Measurements from ENCODE around the gene FAM3A. TPM values are rescaled to one million over a fixed set of nuclear protein-coding genes. Genes with fewer than 3 reads are reported as not detected.

Gene FAM3A
- total and polyA plus RNA-seq, 2 experiments from 2014 or later, result 35.7 to 43.6 TPM

DNA sequence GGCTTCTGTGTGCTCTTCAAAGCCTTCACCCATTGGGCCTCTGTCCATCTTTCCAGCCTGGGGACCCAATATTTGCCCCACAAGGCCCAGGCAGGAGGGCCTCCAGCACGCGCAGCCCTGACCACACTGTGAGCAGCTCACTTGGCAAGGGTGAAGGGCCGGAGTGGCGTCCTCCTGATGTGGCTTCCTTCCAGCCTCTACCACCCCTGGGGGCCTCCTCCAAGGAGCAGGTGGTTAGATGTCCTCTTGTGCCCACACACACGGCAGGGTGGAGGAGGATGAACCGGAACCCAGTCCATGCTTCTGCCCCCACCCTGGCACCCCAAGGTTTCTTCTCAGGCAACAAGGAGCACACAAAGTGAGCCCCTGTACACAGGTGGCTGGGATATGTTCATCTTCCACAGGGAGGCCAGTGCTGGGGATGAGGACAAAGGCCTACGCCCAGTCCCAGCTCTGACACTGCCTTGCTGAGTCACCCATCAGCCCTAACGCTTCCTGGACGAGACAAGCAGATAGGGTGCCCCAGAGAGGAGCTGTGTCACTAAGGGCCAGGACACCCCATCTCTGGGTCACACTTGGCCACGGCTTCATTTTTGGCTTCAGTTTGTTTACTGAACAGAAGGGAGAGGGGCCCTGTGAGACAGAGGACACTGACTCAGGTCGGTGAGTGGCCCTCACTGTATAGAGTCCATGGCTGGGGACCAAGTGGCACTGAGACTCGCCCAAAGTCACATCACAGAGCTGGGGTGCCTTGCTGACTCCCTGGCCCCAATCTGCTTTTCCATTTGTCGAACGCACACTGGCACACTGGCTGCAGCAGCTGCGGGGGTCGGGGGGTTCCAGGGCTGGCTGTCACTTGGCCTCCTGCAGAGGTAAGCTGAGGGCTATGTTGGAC is 31.5 kb downstream of the FAM3A start:
- DNase-seq, result peak; percentile 55
- peaks cover 27% of the 10 kb centered on the region for H3K79me2 ChIP-seq (ENCODE audit: insufficient read depth)
- H4K20me1 ChIP-seq (ENCODE audit: insufficient read depth), result no peaks in the 10 kb centered on the region
- H3K27ac ChIP-seq, result no peak overlapping the region
- H3K27me3 ChIP-seq (replicated peaks; ENCODE audit: insufficient read depth), result no peaks in the 10 kb centered on the region
- H3K9ac ChIP-seq, result no peak overlapping the region
- H3F3A ChIP-seq (ENCODE audit: insufficient read depth), result no peaks in the 10 kb centered on the region
- no peaks in the 10 kb centered on the region for H3K36me3 ChIP-seq (ENCODE audit: low read depth)
- H3K9me2 ChIP-seq (ENCODE audit: insufficient read depth), result no peaks in the 10 kb centered on the region
- no peak overlapping the region for H2AFZ ChIP-seq
- H3K9me3 ChIP-seq (ENCODE audit: low read depth), result no peaks in the 10 kb centered on the region
- 69 to 73% methylated on average over 9 of the region's 16 CpGs for WGBS, 2 experiments (ENCODE audit: low coverage in 1 of 2, low lambda C conversion rate in 2 of 2, missing lambda C conversion rate in 2 of 2)
- no peak overlapping the region for H3K4me2 ChIP-seq (ENCODE audit: unreplicated experiment)
- H3K4me1 ChIP-seq (ENCODE audit: insufficient read depth), result no peaks in the 10 kb centered on the region
- in situ Hi-C loops (cut with MboI), result no loop called here
- no peak for TF ChIP-seq EZH2phosphoT487 (IDR thresholded peaks at IDR 0.05; ENCODE audit: insufficient read depth, low read depth)
- TF ChIP-seq EZH2 (IDR thresholded peaks at IDR 0.05; ENCODE audit: insufficient read depth, poor library complexity, severe bottlenecking), result no peak
- no peak overlapping the region for H3K4me3 ChIP-seq

DNA sequence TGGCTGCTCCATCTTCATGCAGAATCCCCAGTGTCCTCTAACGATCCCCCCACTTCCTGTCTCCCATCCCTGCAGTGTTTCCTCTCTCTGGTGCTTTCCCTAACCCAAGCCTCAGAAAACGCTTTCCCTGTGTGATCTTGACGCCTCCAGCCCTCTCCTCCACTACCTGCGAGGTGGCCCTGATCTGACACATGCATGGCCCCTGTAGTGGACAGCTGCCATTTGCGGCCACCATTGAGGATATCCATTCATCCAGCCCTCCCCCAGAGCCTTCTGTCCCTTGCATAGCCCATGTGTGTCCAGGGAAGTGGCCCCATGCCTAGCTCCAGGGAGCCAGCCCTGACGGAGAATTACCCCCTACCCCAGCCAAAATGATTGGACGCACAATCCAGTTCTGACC is 32.7 kb downstream of the FAM3A start:
- Histone ChIP-seq H3K27me3 (replicated peaks; ENCODE audit: insufficient read depth) (no peaks in the 10 kb centered on the region), H4K20me1 (ENCODE audit: insufficient read depth) (no peaks in the 10 kb centered on the region), H3F3A (ENCODE audit: insufficient read depth) (no peaks in the 10 kb centered on the region), H3K4me3 (no peak overlapping the region), H3K79me2 (ENCODE audit: insufficient read depth) (peaks cover 24% of the 10 kb centered on the region), H3K4me1 (ENCODE audit: insufficient read depth) (no peaks in the 10 kb centered on the region), H3K9me2 (ENCODE audit: insufficient read depth) (no peaks in the 10 kb centered on the region), H3K36me3 (ENCODE audit: low read depth) (no peaks in the 10 kb centered on the region), H3K27ac (no peak overlapping the region), H2AFZ (no peak overlapping the region), H3K9ac (no peak overlapping the region), H3K4me2 (ENCODE audit: unreplicated experiment) (no peak overlapping the region), H3K9me3 (ENCODE audit: low read depth) (no peaks in the 10 kb centered on the region)
- no peak for TF ChIP-seq EZH2phosphoT487 (IDR thresholded peaks at IDR 0.05; ENCODE audit: insufficient read depth, low read depth)
- TF ChIP-seq EZH2 (IDR thresholded peaks at IDR 0.05; ENCODE audit: insufficient read depth, poor library complexity, severe bottlenecking), result no peak
- DNase-seq, result no peak
- WGBS, 2 experiments (ENCODE audit: low coverage in 1 of 2, low lambda C conversion rate in 2 of 2, missing lambda C conversion rate in 2 of 2), result 85 to 89% methylated on average over 4 to 6 of the region's 7 CpGs
- in situ Hi-C loops (cut with MboI), result no loop called here

DNA sequence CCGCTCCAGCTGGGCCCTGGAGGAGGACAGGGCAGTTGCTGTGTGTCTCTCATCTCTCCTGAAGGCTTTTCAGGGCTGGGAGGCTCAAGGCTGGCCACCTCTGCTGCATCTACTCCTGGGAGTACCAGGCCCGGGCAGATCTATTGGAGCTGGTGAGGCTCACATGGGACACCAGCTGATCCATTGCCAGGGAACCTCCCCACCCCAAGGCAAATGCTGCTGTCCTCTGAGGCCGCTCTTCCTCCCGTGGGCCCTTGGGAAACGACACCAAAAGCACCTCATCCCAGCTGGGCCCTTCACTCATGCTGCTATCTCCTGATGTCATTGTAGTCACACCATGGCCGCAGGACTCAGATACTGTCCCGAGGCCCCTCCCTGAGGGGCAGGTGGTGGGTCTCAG is 33.2 kb downstream of the FAM3A start:
- 28 to 71% methylated on average over 2 to 4 of the region's 7 CpGs for WGBS, 2 experiments (ENCODE audit: low coverage in 1 of 2, low lambda C conversion rate in 2 of 2, missing lambda C conversion rate in 2 of 2)
- no peak overlapping the region for H3K9ac ChIP-seq

DNA sequence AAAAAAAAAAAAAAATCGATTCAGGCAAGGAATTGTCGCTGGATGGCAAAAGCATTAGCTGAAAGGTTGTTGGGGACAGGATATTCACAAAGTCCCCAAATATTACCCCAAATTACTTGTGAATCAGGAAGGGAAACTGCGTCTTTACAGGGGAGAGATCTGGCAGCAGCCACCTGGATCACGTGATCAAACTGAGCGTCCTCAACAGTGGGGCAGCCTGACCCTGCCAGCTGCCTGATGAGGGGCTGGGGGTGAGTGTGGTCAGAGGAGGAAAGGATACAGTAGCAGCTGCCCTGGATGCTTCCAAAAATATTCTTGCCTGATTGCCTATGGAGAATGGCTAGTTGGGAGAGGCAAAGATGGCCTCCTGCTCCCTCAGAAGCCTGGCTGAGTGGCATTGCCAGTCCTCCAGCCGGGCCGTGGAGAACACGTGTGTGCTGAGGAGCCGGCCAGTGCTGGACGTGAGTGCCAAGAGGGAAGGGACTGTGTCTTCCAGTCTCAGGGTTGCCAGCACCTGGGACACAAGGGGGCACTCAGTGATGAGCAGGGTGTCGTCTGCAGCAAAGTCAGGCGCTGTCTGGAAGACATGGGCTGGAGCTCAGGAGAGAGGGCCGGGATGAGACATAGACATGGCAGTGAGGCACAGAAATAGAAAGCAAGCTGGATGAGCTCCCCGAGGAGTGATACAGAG is 34.0 kb downstream of the FAM3A start:
- no peaks in the 10 kb centered on the region for H3K27me3 ChIP-seq (replicated peaks; ENCODE audit: insufficient read depth)
- 0 out of 2 replicates have a peak overlapping the region, but pooled peaks have one; percentile 24 for H2AFZ ChIP-seq
- no peaks in the 10 kb centered on the region for H3K36me3 ChIP-seq (ENCODE audit: low read depth)
- in situ Hi-C loops (cut with MboI), result no loop called here
- no peak for DNase-seq
- TF ChIP-seq EZH2 (IDR thresholded peaks at IDR 0.05; ENCODE audit: insufficient read depth, poor library complexity, severe bottlenecking) (no peak), EZH2phosphoT487 (IDR thresholded peaks at IDR 0.05; ENCODE audit: insufficient read depth, low read depth) (no peak)
- no peaks in the 10 kb centered on the region for H3K4me1 ChIP-seq (ENCODE audit: insufficient read depth)
- peaks cover 18% of the 10 kb centered on the region for H3K79me2 ChIP-seq (ENCODE audit: insufficient read depth)
- H3F3A ChIP-seq (ENCODE audit: insufficient read depth), result peaks cover 8% of the 10 kb centered on the region; the same call in 1 of the 2 replicates
- no peak overlapping the region for H3K4me2 ChIP-seq (ENCODE audit: unreplicated experiment)
- no peaks in the 10 kb centered on the region for H3K9me3 ChIP-seq (ENCODE audit: low read depth)
- 35 to 39% methylated on average over 12 to 14 of the region's 14 CpGs for WGBS, 2 experiments (ENCODE audit: low coverage in 1 of 2, low lambda C conversion rate in 2 of 2, missing lambda C conversion rate in 2 of 2)
- no peak overlapping the region for H3K27ac ChIP-seq
- no peaks in the 10 kb centered on the region for H4K20me1 ChIP-seq (ENCODE audit: insufficient read depth)
- H3K9ac ChIP-seq, result no peak overlapping the region
- H3K9me2 ChIP-seq (ENCODE audit: insufficient read depth), result no peaks in the 10 kb centered on the region
- no peak overlapping the region for H3K4me3 ChIP-seq

More for the DNA sequence above, 33.2 kb downstream of the FAM3A start:
- Histone ChIP-seq H3K4me1 (ENCODE audit: insufficient read depth) (no peaks in the 10 kb centered on the region), H3K9me2 (ENCODE audit: insufficient read depth) (no peaks in the 10 kb centered on the region), H3K4me2 (ENCODE audit: unreplicated experiment) (no peak overlapping the region), H3K36me3 (ENCODE audit: low read depth) (no peaks in the 10 kb centered on the region), H3K27ac (no peak overlapping the region), H3F3A (ENCODE audit: insufficient read depth) (peaks cover under 1% of the 10 kb centered on the region; the same call in 1 of the 2 replicates), H2AFZ (no peak overlapping the region), H3K27me3 (replicated peaks; ENCODE audit: insufficient read depth) (no peaks in the 10 kb centered on the region), H3K79me2 (ENCODE audit: insufficient read depth) (peaks cover 18% of the 10 kb centered on the region), H3K9me3 (ENCODE audit: low read depth) (no peaks in the 10 kb centered on the region), H3K4me3 (no peak overlapping the region), H4K20me1 (ENCODE audit: insufficient read depth) (no peaks in the 10 kb centered on the region)
- in situ Hi-C loops (cut with MboI), result no loop called here
- TF ChIP-seq EZH2 (IDR thresholded peaks at IDR 0.05; ENCODE audit: insufficient read depth, poor library complexity, severe bottlenecking) (no peak), EZH2phosphoT487 (IDR thresholded peaks at IDR 0.05; ENCODE audit: insufficient read depth, low read depth) (no peak)
- no peak for DNase-seq
